DND-41 (cell line): ENCODE data around the gene C15orf62.

ENCODE experiments used
- CTCF ChIP-seq: IDR thresholded peaks from 2 replicates; pipeline ENCODE4 v1.5.1; 2012; ENCODE audit warnings: borderline replicate concordance, low read length, moderate library complexity, mild to moderate bottlenecking; ENCODE audit not compliant: poor library complexity, severe bottlenecking; ENCODE audit errors: extremely low read depth
- EZH2 ChIP-seq: IDR thresholded peaks from 3 replicates; pipeline ENCODE4 v1.6.1; 2012; ENCODE audit warnings: borderline replicate concordance, low read depth, mild to moderate bottlenecking, moderate library complexity, low read length, inconsistent platforms; ENCODE audit not compliant: severe bottlenecking

DNA sequence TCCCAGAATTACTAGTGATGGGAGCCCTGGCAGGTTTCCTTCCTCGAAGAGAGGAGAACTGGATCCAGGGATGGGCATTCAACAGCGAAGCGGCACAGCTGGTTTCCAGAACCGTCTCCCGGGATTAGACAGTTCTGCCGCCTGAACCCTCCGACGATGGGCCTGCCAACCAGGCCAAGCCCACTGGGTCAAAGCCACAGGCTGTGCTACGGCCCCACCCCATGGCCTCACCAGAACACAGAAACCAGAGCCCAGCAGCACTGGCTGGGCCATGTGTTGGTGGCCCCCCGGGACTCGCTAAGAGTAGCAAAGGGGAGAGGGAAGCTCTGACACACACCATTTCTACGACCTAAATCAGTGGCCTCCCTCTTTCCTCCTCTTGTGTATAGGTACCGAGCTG, 2.2 kb downstream of the C15orf62 start:
- TF ChIP-seq CTCF (no peak), EZH2 (no peak)
